ENCODE measurements around the gene NOL3. TPM values are rescaled to one million over a fixed set of nuclear protein-coding genes. Genes with fewer than 3 reads are reported as not detected.

The NOL3 gene
- total RNA-seq, 1 donor from 2014 or later, result 10.9 TPM

- H3K4me1 ChIP-seq (ENCODE audit: insufficient read depth, low read length), result peaks cover 12% of the 10 kb centered on the region
- no peaks in the 10 kb centered on the region for H3K79me2 ChIP-seq (ENCODE audit: insufficient read depth, low read length)
- FAIRE-seq (no peak), DNase-seq (ENCODE audit: low read depth) (no peak)
- H3K4me2 ChIP-seq (ENCODE audit: low read length), result no peak overlapping the region
- no peak overlapping the region for H2AFZ ChIP-seq (ENCODE audit: low read depth, low read length)
- Mint-ChIP-seq H3K27ac (ENCODE audit: unreplicated experiment) (no peak overlapping the region), H3K4me3 (ENCODE audit: unreplicated experiment) (no peak overlapping the region), H3K27me3 (ENCODE audit: low read depth, unreplicated experiment) (peaks cover 6% of the 10 kb centered on the region), H3K9me3 (ENCODE audit: unreplicated experiment) (no peaks in the 10 kb centered on the region), H3K4me1 (ENCODE audit: low read depth, unreplicated experiment) (peaks cover 2% of the 10 kb centered on the region), H3K36me3 (ENCODE audit: low read depth, unreplicated experiment) (peaks cover 3% of the 10 kb centered on the region)
- TF ChIP-seq EZH2 (IDR thresholded peaks at IDR 0.05; ENCODE audit: insufficient read depth, low read length) (no peak), CTCF (IDR thresholded peaks at IDR 0.05; ENCODE audit: insufficient read depth, low read depth, low read length) (no peak)
- H4K20me1 ChIP-seq (ENCODE audit: insufficient read depth, low read length), result no peaks in the 10 kb centered on the region
- H3K9me3 ChIP-seq (ENCODE audit: insufficient read depth, low read depth, low read length), result no peaks in the 10 kb centered on the region
- H3K4me3 ChIP-seq (ENCODE audit: insufficient read depth, low read depth, low read length), result no peak overlapping the region
- no peak overlapping the region for H3K9ac ChIP-seq (ENCODE audit: low read length)
- H3K27me3 ChIP-seq (ENCODE audit: insufficient read depth, low read length), result no peaks in the 10 kb centered on the region
- no peaks in the 10 kb centered on the region for H3K36me3 ChIP-seq (ENCODE audit: insufficient read depth, low read length)
- no peak overlapping the region for H3K27ac ChIP-seq (ENCODE audit: low read depth, low read length)
Measured at GRCh38 chr16:67207249-67208091, 37.1 kb downstream of the NOL3 start.

GRCh38 chr16:67208154-67208896 is 38.0 kb downstream of the NOL3 start:
- H2AFZ ChIP-seq (ENCODE audit: low read depth, low read length), result no peak overlapping the region
- peaks cover 12% of the 10 kb centered on the region for H3K4me1 ChIP-seq (ENCODE audit: insufficient read depth, low read length)
- H4K20me1 ChIP-seq (ENCODE audit: insufficient read depth, low read length), result no peaks in the 10 kb centered on the region
- H3K27ac ChIP-seq (ENCODE audit: low read depth, low read length), result no peak overlapping the region
- Mint-ChIP-seq H3K4me1 (ENCODE audit: low read depth, unreplicated experiment) (peaks cover 2% of the 10 kb centered on the region), H3K27me3 (ENCODE audit: low read depth, unreplicated experiment) (peaks cover 6% of the 10 kb centered on the region), H3K4me3 (ENCODE audit: unreplicated experiment) (no peak overlapping the region), H3K27ac (ENCODE audit: unreplicated experiment) (no peak overlapping the region), H3K36me3 (ENCODE audit: low read depth, unreplicated experiment) (peaks cover 8% of the 10 kb centered on the region), H3K9me3 (ENCODE audit: unreplicated experiment) (no peaks in the 10 kb centered on the region)
- no peaks in the 10 kb centered on the region for H3K9me3 ChIP-seq (ENCODE audit: insufficient read depth, low read depth, low read length)
- TF ChIP-seq EZH2 (IDR thresholded peaks at IDR 0.05; ENCODE audit: insufficient read depth, low read length) (no peak), CTCF (IDR thresholded peaks at IDR 0.05; ENCODE audit: insufficient read depth, low read depth, low read length) (no peak)
- DNase-seq (ENCODE audit: low read depth), result no peak
- H3K4me2 ChIP-seq (ENCODE audit: low read length), result no peak overlapping the region
- no peak overlapping the region for H3K4me3 ChIP-seq (ENCODE audit: insufficient read depth, low read depth, low read length)
- H3K27me3 ChIP-seq (ENCODE audit: insufficient read depth, low read length), result no peaks in the 10 kb centered on the region
- no peak overlapping the region for H3K9ac ChIP-seq (ENCODE audit: low read length)
- no peaks in the 10 kb centered on the region for H3K36me3 ChIP-seq (ENCODE audit: insufficient read depth, low read length)
- FAIRE-seq, result no peak
- H3K79me2 ChIP-seq (ENCODE audit: insufficient read depth, low read length), result no peaks in the 10 kb centered on the region
